HG03432 (cell line): ENCODE measurements around the gene H1-8.

ENCODE experiments used
- ATAC-seq: cut with Tn5 transposase; IDR thresholded peaks from one replicate; pipeline ENCODE4 v1.9.1; 2021; ENCODE audit warnings: mild to moderate bottlenecking, moderate library complexity; ENCODE audit not compliant: unreplicated experiment

H1-8 gene

DNA sequence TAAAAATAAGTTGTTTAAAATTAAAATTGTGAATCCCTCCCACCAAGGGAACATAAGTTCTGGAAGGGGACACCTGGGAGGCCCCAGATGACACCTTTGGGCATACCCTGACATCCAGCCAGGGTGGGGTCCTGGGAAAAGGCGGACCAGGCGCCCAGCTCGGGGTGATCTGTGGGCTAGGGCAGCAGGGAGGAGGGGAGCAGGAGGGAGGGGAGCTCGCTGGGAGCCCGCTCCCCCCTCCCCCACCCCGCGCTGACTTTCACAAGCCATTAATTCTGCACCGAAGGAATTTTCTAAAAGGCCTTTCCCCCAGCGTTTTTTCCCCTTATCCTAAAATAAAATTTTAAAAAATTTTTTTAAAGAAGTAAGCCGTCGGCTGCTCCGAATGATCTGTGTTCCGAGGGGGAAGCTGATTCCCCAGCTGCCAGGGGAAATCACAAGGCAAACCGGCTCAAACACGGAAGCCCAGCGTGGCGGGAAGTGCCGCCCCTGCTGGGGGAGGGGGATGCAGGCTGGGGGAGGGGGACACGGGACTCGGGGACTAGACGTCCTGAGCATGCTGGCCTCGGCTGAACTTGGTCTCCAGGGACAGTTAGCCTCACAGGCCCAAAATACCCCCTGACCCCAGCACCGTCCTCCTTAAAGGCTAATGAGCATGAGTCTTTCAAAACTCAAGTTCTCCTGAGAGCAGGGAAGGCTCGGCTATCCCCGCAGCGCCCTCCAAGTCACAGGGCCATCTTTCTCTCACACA, 49.6 kb downstream of the H1-8 start:
- ATAC-seq = no peak

DNA sequence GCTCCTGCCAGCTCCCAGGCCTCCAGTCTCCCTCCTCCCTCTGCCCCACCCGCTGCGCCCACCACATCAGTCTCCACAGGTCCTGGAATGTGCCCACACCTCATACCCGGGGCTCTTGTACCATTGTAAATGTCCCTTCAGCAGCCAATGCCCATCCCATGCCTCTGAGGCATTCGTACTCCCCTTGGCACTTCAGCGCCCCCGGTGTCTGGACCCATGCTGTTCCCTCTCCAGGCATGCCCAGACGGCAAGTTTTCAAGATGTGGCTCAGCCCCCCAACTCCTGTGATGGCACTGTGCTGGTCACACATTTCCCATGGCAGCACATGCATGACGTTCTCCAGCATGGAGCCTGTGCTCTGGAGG, 50.2 kb downstream of the H1-8 start:
- no peak for ATAC-seq

DNA sequence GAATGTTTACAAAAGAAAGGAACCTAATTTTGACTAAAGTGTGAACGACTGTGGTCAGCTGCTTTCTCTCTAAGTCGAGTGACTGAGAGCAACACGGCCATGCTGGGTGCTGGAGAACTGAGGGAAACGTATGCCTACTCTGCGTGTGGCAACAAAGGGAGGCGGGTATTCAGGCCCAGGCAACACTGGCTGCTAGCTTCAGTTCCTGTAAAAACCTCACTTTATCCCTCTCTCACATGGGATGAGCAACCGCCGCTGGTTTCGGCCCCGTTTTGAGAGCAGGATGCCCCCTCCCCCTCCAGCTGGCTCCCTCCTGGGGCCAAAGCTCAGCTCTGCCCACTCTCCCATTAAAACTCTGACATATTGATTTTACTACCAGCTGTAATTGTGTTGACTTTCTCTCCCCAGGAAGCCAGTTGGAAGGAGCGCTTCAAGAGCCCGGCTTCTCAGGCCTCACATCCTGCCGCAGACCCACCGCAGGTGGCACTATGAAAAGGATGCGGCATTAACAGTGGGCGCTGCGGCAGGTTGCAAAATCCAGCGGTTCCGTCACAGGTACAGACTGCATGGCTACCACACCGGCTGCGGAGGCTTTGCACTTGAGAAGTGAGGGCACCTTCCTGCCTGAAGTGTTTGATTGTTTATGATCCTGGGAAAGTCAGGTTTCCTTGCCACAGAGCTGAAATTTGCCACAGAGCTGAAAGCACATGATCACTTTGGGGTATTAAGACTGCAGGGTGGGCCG, 50.8 kb downstream of the H1-8 start:
- ATAC-seq = no peak

DNA sequence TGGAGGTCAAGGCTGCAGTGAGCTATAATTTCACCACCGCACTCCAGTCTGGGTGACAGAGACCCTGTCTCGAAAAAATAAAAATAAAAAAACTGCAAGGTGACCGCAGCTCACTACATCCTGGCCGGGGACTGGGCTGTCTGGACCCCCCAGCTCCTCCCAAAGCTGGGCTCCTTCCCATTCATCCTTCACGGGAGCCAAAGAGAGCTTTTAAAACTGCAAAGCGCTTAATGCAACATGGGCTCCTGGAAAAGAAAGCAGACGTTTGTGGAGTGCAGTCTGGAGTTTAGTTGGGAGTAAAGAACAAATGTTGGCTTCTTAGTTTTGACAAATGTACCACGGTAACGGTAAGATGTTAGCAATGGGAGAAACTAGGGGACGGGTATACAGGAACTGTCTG, 51.4 kb downstream of the H1-8 start:
- no peak for ATAC-seq

DNA sequence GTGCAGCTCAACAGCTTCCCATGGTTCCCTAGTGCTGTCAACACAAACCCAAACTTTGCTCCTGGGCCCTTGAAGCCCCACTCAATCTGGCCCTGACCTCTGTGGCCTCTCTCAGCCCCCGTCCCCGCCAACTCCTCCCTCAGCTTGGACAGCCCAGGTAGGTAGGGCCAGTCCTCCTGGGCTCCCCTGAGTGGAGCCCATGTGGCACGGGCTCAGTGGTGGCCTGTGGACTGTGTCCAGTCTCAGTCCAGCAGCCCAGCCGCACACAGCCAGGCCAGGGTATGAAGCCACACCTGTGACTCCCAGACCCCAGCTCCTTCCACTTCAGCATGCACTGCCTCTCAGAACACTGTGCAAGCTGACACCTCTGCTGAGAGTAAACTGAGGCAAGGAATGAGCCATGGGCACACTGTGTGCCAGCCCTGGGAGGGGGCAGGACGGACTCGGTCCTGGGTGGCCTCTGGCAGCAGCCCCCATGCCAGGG, 52.0 kb downstream of the H1-8 start:
- ATAC-seq = no peak

DNA sequence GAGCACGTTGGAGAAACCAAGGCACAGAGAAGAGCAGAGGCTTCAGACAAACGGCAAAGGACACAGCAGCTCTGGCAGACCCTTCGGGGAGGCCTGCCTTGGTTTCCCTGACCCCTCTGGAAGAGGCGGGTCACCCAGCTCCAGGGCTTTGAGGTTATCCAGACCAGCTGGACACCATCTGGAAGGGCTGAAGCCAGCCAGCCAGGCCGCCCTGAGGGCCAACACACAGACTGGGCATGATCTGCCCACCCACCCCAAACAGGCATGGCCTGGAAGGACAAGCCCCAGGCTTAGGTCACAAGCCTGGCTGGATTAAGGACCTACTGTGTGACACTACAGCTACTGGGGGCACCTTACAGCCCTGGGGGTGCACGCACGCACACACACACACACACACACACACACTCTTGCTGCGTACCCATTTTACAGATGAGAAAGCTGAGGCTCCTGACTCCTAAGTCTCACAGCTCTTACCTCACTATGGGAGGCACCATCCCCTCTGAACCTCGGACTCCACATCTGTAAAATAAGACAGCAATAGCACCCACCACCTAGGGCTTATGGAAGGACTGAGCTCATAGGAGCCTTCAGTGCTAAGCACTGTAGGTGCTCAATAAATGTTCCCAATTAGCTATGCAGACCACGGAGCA, 52.7 kb downstream of the H1-8 start:
- ATAC-seq = no peak

DNA sequence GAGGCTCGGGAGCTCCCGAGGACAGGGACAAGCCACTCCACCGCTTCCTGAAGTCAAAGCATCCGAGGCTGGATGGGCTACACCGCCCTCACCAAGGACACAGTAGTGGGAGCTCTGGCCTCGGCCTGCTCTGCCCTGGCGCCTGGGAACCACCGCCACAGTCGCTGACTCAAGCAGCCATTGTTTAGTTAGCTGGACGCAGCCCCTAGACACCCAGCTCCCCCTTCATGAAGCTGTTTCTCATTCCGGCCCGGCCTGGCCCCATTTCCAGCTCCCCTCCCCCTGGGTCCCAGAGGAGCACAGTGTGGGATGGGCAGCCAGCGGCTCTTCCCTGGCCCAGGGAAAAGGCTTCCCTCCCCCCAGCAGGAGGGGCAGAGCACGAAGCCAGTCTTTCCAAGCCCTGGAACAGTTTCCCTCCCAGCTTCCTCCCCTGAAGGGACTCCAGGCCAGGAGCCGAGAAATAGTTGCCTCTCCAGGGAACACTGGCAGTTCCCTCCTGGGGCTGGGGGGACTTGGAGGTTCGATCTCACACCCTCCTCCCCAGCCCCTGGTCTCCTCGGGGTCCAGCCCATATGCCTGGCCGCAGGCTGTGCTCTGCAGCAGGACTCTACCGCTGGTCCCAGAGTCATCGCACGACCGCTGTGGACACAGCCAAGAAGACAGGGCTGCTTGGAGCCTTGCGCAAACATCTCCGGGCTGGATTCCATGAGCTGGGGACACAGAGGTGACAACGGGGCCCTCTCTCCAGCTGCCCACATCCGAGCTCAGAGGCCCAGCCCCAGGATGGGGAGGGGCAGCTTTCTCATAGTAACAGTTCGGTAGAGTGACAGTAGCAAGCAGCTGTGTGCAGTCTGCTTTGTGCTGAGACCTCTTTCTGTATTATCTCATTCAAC, 53.5 kb downstream of the H1-8 start:
- no peak for ATAC-seq

DNA sequence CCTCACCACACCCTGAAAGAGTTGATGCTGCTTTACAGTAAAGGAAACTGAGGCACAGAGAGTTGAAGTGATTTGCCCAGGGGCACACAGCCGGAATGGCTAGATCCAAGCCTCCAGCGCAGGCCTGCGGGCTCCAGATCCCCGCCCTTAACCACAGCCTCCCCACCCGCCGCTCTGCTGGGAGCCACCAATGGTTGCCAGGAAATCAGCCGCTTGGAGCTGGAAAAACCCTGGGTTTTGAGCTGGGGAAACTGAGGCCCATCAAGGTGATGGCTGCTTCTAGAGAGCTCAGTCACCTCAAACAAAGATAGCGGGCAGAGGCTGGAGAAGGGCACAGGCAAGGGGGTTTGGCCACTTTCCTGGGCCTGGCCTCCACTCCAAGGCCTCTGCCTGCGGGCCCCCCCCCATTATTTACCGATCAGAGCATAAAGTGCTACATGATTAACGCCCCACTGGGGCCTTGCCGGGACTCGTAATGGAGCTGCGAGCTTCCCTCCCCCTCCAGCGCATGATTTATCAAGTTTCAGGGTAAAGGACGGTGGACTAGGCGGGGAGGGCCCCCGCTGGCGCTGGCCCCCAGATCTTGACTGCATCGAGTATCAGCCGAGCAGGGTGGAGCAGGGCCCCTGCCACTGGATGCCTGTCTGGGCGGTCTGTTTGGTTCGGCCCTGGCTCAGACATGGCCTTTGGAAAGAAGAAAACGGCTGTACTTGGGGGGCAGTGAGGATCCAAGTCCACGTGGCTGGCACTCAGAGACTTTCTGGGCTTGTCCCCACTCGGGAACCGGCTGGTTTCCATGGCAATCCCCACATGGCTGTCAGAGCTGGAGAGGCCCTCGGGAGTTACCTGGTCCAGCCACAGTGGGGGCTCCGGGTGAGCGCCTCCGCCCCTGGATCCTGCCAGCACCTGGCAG, 54.4 kb downstream of the H1-8 start:
- no peak for ATAC-seq

DNA sequence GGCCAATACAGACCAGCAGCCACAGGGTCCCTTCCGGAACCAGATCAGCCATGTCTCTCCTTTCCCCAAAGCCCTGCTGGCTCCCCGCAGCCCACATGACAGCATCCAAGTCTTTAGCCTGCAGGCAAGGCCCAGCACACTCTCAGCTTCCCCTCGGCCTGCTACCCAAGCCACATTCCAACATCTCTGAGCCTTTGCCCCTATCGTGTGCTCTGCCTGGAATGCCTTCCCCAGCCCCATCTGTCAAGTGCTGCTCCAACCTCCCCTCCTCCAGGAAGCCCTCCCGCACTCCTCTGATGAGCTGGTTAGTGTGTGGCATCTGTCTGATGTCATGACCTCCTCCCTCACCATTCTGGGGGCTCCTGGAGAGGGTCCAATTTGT, 55.0 kb downstream of the H1-8 start:
- no peak for ATAC-seq

DNA sequence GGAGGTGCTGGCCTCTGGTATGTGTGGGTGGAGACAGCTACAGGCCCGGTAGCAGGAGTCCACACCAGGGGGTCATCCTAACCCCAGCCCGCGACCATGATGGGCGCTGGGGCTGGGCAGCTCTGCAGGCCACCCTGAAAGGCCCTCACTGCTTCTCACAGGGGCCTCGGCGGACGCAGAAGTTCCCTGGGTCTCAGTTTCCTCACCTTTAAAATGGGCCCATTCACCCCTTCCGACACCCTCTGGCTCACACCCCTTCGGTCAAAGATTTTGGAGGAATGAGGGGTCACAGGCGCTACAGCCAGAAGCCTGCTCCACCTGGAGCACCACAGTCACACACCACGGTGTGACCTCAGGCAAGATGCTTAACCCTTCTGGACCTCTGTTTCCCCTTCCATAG, 55.5 kb downstream of the H1-8 start:
- ATAC-seq = no peak

DNA sequence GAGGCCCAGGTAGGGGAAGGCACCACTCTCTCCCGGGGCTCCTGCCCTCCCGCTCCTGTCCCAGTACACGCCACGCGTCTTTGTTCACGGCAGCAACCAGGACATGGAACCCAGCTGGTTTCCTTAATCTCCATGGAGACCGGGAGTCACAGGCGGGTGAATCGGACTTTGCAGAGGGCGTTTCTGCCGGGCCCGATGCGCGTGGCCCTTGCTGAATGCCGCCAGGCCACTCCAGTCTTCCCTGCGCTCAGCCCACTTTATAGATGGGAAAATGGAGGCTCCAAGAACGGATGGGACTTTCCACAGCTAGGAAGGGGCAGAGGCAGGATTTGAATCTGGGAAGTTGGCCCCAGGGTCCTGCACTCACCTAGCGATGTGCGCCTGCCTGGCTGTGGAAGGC, 56.1 kb downstream of the H1-8 start:
- ATAC-seq = no peak

DNA sequence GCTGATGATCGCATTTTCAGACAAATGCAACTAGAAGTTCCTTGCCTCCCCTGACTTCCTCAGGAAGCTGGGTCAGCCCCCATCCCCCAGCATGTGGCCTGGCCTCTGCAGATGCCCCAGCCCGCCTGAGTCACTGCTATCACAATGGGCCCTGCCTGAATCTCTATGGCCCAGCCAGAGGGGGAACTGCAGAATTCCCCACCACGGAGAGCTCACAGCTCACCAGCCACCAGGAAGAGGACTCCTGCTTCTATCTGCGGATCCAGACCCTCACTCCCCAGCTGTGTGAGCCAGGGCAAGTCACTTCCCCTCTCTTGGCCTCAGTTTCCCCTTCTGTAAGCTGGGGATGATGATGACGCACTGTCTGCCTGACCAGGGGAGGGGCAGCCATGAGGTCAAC, 56.6 kb downstream of the H1-8 start:
- ATAC-seq = no peak

DNA sequence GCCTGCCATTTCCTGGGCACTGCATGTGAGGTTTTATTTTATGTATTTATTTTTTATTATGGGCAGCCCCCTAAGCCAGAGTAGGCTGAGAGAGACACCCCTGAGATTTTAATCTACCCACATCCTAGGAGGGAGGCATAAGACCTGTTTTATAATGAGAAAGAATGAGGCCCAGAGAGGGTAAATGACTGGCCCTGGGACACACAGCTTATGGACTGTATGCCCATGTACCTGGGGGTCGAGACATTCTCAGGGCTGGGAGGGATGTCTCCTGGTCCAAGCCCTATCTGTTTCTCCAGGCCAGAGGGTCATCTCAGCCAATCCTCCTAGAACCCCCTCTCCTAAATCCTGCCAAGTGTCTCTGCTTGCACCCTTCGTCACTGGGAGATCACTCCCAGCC, 57.4 kb downstream of the H1-8 start:
- ATAC-seq = no peak
